ENCODE results near the gene MRGPRF.

- TF ChIP-seq JUN (IDR thresholded peaks at IDR 0.05) (no peak), POLR2A (IDR thresholded peaks at IDR 0.05; ENCODE audit: low read length) (no peak), MAX (IDR thresholded peaks at IDR 0.05) (no peak)
- TF ChIP-seq, protein P1, sequence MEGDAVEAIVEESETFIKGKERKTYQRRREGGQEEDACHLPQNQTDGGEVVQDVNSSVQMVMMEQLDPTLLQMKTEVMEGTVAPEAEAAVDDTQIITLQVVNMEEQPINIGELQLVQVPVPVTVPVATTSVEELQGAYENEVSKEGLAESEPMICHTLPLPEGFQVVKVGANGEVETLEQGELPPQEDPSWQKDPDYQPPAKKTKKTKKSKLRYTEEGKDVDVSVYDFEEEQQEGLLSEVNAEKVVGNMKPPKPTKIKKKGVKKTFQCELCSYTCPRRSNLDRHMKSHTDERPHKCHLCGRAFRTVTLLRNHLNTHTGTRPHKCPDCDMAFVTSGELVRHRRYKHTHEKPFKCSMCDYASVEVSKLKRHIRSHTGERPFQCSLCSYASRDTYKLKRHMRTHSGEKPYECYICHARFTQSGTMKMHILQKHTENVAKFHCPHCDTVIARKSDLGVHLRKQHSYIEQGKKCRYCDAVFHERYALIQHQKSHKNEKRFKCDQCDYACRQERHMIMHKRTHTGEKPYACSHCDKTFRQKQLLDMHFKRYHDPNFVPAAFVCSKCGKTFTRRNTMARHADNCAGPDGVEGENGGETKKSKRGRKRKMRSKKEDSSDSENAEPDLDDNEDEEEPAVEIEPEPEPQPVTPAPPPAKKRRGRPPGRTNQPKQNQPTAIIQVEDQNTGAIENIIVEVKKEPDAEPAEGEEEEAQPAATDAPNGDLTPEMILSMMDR (IDR thresholded peaks at IDR 0.05): no peak
These were observed 40.1 kb upstream of the MRGPRF start for GRCh38 chr11:69053169-69053477.
